Renal cortex interstitium (tissue), 11 donors: Measurements from ENCODE around the gene DPAGT1. TPM values are rescaled to one million over a fixed set of nuclear protein-coding genes. Genes with fewer than 3 reads are reported as not detected.
A peak's percentile ranks its signal among the peaks of the same experiment; 100 is the strongest.
"Not testable (repeated sequence)": the region's sequence is repeated elsewhere in the genome, so short reads cannot be mapped to it uniquely, and the experiment has no call there.

Experiments
- DNase-seq, 11 donors: peaks; one replicate each; pipeline ENCODE4 v3.0.0-alpha.2; 2013; ENCODE audit warnings: low read depth in 9 of 11, low spot score in 4 of 11; ENCODE audit errors: extremely low read depth in 1 of 11
- polyA plus RNA-seq, 3 donors: library from polyadenylated mRNA; unstranded; fragments of 120-200 nt; gene quantifications; one replicate each; pipeline ENCODE4 v1.2.1, GENCODE V29; 2013; ENCODE audit not compliant: insufficient read length in 3 of 3

The DPAGT1 gene
- polyA plus RNA-seq, 3 donors = 58.1 to 59.4 (median 58.1) TPM

- DNase-seq = not testable (repeated sequence)
Observed at GRCh38 chr11:119103161-119103664, 1.6 kb upstream of the DPAGT1 start.

GRCh38 chr11:119100994-119101758, 477 bp downstream of the DPAGT1 start:
- no peak for DNase-seq

DNA sequence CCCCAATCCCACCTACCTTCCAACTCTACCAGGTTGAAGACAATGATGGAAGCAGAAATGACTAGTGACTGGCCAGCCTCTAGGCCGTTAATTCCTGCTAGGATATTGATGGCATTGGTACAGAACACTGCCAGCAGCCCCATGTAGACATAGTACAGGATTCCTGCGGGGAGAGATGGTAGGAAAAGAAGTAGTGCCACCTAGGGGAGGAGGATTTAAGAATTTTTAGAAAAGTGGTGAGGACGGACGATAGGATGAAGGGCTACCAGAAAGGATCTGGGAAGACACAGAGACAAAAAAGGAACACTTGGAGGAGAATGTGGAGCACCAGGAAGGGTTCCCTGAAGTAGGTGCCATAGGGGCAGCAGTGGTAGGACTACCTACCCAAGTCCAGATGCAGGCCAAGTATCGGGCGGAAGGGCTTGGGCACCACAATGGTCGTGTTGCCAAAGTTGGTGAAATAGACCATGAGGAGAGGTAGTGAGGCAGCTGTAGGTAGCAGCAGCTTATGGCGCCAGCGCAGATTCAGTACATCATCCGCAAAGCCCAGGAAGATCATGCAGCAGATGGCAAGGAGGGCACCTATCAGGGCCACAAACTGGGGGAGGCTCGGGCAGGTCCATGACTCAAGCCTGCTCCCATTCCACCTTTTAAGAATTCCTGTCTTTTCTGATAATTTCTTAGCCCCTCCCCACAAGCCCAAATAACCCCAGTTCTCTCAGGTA, 1.2 kb downstream of the DPAGT1 start:
- DNase-seq = no peak

GRCh38 chr11:119099711-119100110, 1.9 kb downstream of the DPAGT1 start:
- DNase-seq = no peak

GRCh38 chr11:119095066-119095880, 6.4 kb downstream of the DPAGT1 start:
- DNase-seq = peak; percentile 97 to 100 (median 99)

DNA sequence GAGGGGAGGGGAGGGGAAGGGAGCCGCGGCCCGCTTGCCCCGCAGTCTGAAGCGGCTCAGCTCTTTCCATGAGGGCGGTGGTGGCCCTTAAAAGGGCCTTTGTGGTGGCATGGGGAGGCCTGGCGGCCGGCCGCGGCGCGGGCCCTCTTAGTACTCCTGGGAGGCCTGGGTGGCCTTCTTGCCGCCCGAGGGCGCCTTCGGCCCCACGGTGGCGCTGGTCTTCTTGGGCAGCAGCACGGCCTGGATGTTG, 6.9 kb downstream of the DPAGT1 start:
- DNase-seq = peak in 2 of 11 donors; percentile 68 to 70

- no peak for DNase-seq
Observed at GRCh38 chr11:119093942-119094815, 7.5 kb downstream of the DPAGT1 start.

DNA sequence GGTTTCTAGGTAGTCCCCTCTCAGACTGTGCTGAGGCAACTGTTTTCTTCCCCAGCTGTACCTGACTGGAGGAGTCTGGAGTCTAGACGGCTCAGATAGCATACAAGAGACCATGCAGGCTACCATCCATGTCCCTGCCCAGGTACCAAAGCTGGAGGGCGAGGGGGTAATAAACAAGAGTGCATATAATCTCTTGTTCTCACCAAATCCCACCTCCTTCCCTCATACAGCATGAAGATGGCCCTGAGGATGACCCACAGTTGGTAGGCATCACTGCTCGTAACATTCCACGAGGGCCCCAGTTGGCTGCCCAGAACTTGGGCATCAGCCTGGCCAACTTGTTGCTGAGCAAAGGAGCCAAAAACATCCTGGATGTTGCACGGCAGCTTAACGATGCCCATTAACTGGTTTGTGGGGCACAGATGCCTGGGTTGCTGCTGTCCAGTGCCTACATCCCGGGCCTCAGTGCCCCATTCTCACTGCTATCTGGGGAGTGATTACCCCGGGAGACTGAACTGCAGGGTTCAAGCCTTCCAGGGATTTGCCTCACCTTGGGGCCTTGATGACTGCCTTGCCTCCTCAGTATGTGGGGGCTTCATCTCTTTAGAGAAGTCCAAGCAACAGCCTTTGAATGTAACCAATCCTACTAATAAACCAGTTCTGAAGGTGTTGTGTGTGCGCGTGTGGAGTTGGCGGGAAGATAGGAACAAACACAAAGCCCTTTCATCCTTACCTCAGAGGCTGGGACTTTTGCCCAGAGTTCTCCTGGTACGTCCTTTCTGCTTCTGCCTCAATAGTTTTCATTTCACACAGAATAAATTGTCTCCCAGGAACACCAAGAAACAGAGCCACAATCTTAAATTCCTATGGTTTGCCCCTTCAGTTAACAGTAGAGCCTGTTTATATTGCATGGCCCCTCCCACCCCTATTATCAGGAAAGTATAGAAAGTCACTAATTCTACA, 8.5 kb downstream of the DPAGT1 start:
- DNase-seq = no peak

DNA sequence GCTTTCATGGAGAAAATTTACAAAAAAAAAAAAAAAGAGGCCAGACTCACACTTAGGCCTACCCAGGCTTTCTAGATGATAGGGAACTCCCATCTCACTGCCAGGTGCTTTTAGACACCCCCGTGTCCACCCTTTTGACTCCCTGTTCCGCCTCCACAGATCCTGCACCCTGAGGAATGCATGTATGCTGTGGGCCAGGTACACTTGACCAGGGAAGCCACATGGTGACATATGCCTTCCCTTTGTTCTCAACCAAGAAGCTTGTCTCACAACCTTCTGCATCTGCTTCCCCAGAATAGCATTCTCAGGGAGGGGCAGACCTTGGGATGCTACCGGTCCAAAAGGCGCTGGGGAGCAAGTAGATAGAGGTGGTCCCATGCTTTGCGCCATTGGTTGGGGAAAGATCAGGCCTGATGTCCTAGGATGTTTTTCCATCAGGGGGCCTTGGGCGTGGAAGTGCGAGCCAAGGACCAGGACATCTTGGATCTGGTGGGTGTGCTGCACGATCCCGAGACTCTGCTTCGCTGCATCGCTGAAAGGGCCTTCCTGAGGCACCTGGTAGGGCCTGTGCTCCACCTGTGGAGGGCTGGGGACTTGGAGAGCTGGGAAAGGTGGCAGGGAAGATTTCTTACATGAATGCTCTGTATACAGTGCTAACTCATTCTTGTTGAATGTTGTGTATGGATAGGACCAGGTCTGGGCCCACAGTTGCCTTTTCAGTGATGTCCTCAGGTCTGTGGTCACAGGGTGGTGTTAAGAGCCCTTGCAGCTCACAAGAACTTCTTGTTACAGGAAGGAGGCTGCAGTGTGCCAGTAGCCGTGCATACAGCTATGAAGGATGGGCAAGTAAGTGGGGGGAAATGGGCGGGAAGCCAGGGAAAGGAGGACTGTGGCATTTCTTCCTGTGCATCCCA, 9.4 kb downstream of the DPAGT1 start:
- no peak for DNase-seq

DNA sequence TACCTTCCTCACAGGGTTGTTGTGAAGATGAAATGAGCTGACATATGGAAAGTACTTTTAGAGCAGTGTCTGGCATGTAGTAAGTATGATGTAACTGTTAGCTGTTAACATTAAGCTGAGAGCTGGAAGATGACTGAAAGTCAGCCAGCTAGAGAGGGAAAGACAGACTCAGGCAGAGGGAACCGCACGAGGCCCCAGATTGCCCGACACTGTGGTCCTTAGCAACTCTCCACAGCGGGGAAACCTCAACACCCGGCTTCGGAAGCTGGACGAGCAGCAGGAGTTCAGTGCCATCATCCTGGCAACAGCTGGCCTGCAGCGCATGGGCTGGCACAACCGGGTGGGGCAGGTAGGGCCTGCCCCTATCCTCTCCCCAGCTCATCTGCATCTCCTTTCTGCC, 10.5 kb downstream of the DPAGT1 start:
- DNase-seq = no peak

- no peak for DNase-seq
Observed at GRCh38 chr11:119089319-119089718, 12.3 kb downstream of the DPAGT1 start.

DNA sequence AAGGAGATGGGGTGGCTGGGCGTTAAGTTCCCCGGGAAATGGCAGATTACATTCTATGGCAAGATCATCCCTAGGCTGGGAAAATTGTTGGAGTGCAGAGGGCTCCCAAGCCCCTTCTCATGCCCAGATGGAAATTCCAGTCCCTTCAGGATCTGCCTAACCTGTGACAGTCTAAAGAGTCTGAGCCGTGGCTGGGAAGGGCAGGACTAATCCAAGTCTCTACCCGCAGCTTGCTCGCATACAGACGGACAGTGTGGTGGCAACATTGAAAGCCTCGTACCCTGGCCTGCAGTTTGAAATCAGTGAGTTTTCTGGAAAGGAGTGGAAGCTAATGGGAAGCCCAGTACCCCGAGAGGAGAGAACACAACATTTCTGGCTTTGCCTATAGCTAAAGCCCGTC, 13.2 kb downstream of the DPAGT1 start:
- DNase-seq = no peak

DNA sequence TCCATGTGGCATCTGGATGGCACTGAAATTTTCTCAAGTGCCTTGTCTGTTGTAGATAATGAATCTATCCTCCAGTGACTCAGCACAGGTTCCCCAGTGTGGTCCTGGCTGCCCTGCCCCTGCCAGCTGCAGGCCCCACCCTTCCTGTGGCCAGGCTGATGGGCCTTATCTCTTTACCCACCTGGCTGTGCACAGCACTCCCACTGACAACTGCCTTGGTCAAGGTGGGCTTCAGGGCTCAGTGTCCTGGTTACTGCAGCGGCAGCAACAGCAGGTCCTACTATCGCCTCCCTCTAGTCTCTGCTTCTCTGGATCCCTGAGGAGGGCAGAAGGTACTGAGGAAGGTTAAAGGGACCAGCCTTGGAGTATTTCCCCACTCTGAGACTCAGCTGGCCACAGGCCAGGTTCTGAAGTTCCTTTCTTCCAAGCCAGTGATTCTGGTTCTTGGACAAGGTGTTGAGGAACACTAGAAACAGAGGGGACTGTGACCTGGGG, 13.9 kb downstream of the DPAGT1 start:
- no peak for DNase-seq

DNA sequence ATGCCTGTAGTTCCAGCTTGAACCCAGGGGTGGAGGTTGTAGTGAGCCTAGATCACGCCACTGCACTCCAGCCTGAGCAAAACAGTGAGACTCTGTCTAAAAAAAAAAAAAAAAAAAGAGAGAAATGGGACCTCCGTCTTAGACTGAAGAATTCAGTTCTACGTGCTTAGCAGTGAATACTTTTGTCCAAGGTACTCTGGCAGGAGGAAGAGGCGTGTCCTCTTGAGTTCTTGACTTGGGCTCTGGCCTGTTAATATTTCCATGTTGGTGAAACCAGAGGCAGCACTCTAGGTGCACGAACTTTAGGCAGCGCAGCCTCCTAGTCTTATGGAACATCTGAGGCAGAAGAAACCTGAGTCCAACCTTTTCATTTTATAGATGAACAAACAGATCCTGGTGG, 14.5 kb downstream of the DPAGT1 start:
- no peak for DNase-seq

GRCh38 chr11:119085437-119085847, 16.2 kb downstream of the DPAGT1 start:
- no peak for DNase-seq

GRCh38 chr11:119084663-119085436, 16.8 kb downstream of the DPAGT1 start, which contains the start of gene HMBS:
Gene HMBS, plus strand, starts transcription at chr11:119084881. Its CDS starts 153 bp downstream, at chr11:119085034.
- peak; percentile 83 to 95 (median 94) for DNase-seq
